ENCODE data around the gene GATAD2A.

The GATAD2A gene

DNA sequence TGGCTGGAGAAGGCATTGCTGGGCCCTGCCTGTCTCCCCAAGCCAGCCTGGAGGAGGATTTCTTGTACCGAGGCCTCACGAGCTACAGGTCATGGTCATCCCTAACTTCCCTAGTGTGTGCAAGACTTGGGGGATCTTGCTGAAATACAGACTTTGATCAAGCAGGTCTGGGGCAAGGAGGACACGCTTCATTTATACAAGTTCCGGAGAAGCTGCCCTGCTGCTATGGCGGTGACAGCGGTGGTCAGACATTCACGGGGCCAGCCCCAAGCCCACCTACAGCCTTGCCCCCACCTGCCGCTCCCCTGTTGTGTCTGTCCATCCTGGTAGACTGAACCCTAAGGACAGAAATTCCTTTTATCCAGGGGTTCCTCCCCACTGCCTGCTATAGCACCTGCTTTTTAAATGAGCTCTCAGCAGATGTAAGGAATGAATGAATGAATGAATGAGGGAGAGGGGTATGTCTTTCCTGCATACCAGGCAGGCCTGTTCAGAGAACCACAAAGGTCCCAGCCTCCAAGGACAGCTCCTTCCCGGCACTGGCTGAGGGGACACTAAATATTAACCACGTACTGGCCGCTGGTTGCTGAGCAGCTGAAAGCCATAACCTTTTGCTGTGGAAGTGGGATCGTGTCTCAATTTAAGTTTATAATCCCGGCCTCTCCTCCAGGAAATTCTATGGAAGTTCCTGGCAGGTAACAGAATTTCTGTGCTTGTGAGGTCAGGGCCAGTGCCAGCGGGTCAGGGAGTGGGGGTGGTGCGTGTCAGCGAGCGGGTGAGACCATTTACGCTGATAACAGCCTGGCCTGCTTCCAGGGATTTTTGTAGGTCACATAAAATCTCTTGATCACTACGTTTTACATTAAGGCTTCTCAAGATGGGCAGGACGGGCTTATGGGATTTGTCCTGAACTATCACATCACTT is 82.7 kb downstream of the GATAD2A start:
- DNase-seq (ENCODE audit: low read depth in 2 of 2) = no peak

- DNase-seq (ENCODE audit: low read depth in 2 of 2) = peak; percentile 62 to 73
These were observed 83.6 kb downstream of the GATAD2A start for GRCh38 chr19:19488875-19489690.

GRCh38 chr19:19489804-19490204 is 84.3 kb downstream of the GATAD2A start:
- DNase-seq (ENCODE audit: low read depth in 2 of 2) = no peak

GRCh38 chr19:19490214-19490968 is 84.9 kb downstream of the GATAD2A start:
- peak; percentile 58 to 64 for DNase-seq (ENCODE audit: low read depth in 2 of 2)

GRCh38 chr19:19491321-19492025 is 86.0 kb downstream of the GATAD2A start:
- no peak for DNase-seq (ENCODE audit: low read depth in 2 of 2)

DNA sequence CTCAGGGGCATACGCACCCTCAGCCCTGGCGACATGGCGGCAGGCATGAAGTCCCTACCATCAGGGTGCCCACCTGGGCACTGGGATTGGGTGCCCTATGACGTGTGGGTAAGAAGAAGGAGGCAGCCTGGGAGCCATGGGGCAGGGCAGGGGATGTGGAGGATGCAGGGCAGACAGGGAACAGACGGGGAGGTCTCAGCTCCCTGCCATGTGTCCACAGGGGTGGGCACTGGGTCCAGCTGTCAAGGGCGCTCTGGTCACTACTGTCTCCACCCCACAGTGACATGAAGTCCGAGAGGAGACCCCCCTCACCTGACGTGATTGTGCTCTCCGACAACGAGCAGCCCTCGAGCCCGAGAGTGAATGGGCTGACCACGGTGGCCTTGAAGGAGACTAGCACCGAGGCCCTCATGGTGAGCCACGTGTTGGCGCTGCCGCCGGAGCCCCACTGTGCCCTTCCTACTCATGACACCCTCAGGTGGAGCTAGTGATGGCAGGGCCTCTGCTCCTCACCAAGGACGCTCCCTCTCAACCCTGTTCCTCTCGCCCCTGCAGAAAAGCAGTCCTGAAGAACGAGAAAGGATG is 86.6 kb downstream of the GATAD2A start:
- DNase-seq (ENCODE audit: low read depth in 2 of 2) = no peak

DNA sequence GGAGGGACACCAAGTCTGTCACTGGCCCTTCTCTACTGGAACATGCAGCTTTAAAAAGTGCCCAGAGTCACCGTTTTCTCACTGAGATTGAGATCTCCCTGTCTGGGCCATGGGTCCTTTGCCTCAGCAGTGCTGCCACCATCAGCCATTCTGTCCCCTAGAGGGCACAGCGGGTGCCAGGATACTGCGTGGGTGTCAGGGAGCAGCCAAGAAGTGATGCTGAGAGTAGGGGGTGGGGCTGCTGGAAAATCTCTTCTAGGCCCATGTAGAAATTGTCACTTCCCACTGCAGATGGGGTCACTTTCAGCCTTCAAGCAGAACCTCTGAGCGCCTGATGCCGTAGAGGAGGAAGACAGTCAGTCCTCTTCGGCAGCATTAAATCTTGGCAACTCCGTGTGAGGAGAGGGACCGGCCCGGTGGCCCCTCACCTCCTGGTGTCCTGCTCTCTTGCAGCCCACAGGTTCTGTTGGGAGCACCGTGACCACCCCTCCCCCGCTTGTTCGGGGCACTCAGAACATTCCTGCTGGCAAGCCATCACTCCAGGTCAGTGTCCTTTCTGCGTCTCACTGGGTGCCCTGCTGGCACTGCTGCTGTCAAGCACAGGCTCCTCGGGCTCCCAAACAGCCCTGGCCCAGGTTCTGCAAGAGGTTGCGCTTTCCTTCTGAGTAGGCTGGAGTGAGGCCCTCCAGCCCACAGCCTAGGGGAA is 88.5 kb downstream of the GATAD2A start:
- no peak for DNase-seq (ENCODE audit: low read depth in 2 of 2)

- no peak for DNase-seq (ENCODE audit: low read depth in 2 of 2)
These were observed 90.4 kb downstream of the GATAD2A start for GRCh38 chr19:19495614-19496603.

DNA sequence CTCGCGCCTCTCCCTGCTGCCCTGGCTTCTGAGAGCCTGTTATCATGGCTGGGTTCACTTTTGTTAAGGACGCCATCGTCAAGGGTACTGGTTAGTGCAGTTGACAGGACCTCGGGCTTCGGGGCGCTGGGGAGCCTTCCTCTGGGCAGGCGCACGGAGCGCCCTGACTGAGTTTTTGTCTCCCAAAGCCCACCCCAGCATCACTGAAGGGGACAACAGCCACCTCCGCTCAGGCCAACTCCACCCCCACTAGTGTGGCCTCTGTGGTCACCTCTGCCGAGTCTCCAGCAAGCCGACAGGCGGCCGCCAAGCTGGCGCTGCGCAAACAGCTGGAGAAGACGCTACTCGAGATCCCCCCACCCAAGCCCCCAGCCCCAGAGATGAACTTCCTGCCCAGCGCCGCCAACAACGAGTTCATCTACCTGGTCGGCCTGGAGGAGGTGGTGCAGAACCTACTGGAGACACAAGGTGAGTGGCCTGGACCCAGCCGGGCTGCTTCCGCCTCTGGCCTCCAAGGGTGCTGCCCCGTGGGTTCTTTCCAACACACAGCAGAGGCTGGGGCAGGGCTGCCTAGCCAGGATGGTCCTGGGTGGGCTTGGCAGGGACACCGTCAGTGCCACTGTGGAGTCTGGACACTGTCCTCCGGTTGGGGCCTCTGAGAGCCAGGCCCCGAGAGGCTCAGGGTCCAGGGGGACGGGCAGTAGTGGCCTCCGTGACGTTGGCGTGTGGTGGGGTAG is 92.9 kb downstream of the GATAD2A start:
- no peak for DNase-seq (ENCODE audit: low read depth in 2 of 2)

DNA sequence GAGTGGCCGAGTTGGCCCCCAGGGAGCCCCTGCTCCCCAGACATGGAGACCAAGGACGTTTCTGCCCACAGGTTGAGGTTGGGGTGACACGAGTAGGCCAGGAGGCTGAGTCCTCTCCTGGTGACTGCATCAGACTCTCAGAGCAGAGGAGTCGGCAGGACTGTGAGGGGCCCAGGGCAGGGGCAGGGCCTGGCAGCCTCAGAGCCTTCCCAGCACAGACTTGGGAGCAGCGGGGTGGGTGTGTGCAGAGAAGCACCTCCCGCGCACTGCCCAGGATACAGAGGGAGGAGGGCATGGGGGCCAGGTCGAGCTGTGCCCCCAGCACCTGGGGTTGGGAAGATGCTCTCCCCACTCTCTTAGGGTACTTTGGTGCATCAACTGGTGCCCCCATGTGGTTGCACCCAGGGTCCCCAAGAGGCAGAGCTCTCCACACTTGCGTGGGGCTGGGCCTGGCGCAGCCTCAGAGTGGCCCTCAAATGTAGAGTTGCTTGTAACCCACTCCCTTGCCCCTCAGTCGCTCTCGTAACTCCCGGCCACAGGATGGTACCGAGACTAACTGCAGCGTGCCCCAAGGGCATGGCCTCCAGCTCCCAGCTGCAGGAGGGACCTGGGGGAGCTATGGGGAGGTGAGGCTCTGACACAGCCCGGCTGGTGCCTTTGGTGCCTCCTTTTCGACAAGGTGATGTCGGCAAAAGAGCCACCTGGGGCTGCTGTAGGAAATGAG is 94.0 kb downstream of the GATAD2A start:
- no peak for DNase-seq (ENCODE audit: low read depth in 2 of 2)

DNA sequence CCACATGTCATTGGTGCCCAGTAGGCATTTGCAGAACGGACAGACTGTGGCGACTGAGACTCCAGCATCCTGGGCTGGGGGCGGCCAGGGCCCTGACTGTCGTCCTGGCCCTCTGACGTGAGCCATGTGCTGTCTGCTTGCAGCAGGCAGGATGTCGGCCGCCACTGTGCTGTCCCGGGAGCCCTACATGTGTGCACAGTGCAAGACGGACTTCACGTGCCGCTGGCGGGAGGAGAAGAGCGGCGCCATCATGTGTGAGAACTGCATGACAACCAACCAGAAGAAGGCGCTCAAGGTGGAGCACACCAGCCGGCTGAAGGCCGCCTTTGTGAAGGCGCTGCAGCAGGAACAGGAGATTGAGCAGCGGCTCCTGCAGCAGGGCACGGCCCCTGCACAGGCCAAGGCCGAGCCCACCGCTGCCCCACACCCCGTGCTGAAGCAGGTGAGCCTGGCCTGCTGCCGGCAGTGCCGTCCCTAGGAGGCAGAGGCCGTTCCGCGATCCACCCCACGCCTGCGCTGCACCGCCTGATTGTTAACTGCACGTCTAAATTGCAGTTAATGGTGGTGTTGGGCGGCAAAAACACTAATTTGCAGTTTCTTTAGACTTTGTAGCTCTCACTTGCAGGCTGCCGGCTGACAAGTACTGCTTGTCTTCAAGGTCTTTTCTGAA is 95.6 kb downstream of the GATAD2A start:
- no peak for DNase-seq (ENCODE audit: low read depth in 2 of 2)

DNA sequence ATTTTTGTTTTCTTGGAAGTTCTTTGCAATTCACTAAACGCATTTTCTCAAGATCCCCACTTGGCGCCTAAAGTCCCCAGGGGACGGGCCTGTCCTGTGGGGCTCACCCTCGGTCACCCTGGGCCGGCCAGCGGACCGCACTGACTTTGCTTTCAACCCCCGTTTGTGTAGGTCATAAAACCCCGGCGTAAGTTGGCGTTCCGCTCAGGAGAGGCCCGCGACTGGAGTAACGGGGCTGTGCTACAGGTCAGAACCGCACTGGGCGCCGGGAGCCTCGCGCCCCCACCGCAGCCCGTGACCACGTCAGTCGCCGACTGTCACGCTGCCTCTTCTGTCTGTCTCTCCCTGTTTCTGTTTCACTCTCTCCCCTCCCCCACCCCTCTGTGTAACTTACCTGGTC is 96.3 kb downstream of the GATAD2A start:
- no peak for DNase-seq (ENCODE audit: low read depth in 2 of 2)

DNA sequence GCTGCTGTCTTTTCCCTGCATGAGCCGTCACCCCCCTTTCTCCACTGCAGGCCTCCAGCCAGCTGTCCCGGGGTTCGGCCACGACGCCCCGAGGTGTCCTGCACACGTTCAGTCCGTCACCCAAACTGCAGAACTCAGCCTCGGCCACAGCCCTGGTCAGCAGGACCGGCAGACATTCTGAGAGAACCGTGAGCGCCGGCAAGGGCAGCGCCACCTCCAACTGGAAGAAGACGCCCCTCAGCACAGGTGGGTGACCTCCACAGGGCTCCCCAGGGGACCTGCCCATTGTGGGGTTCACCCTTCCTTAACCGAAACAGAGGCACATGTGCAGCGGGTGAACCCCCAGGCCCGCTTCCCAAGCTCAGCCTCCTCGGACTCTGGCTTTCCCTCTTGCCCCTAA is 96.8 kb downstream of the GATAD2A start:
- DNase-seq (ENCODE audit: low read depth in 2 of 2) = no peak

DNA sequence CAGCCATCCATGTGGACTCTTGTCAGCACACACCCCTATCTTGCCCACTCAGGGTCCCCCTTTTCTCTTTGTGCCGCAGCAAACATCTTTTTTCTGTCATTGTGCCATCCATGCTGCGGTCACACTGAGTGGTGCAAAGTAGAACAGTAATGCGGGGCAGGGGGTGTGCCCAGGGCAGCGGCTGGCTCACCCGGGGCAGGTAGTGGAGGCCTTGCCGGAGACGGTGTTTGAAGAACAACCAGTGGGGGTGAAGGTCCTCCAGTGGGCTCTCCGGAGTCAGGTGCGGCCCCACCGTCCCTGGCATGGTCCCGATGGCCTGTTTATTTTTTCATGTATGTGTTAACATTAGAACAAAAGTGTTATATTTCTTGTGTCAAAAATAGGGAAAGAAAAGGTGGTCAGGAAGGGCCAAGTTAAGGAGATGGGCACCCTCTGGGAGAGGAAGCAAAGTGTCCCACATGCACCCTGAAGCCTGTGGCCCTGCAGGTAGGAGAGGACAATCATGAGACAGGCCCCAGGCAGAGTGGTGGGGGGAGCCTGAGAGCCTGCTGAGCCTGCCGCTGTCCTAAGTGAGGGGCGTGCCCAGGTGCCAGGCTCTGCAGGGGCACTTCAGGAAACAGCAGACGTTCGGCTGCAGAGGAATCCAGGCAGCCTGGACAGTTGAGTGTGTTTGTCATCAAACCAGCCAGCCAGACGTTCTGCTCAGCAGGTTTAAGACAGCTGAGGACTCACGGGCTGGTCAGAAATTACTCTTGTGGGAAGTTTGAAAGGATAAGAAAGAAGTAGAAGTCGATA is 97.5 kb downstream of the GATAD2A start:
- DNase-seq (ENCODE audit: low read depth in 2 of 2) = no peak

DNA sequence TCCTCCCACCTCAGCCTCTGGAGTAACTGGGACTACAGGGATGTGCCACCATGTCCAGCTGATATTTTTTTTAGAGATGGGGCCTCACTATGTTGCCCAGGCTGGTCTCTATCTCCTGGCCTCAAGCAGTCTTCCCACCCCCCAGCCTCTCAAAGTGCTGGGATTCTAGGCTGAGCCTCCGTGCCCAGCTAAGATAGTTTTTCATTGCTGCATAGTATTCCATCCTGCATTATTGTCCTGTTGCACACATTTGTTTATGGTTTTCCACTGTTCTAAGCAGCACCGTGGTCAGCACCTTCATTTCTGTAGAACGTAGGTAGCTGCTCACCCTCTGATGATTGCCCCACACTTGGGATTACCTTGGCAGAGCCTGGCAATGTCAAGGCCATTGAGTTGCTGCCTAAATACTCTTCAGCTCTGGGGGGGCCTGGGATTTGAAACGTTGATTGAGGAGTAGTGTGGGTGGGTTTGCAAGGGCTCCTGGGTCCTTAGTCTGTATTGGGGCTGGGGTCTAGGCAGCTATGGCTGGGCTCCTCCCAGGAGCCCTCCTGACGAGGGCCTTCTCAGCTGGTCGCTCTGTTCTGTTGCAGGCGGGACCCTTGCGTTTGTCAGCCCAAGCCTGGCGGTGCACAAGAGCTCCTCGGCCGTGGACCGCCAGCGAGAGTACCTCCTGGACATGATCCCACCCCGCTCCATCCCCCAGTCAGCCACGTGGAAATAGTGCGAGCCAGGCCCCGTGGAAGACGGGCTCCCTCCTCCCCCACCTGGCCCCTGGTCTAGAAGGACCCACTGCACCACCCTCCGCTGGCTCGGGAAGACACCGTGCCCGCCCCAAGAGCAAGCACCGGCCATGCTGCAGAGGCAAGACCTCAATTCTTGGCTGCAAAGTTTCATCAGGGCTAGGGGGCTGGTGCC is 99.5 kb downstream of the GATAD2A start:
- DNase-seq (ENCODE audit: low read depth in 2 of 2) = no peak

Measured in activated CD8-positive, alpha-beta memory T cell treated with anti-CD3 and anti-CD28 coated beads for 4 hours (primary cell).